ENCODE data around the gene AGO1. TPM values are rescaled to one million over a fixed set of nuclear protein-coding genes. Genes with fewer than 3 reads are reported as not detected.

The AGO1 gene
- total and polyA plus RNA-seq, 9 donors, result 7.0 to 11.9 (median 8.9) TPM

DNA sequence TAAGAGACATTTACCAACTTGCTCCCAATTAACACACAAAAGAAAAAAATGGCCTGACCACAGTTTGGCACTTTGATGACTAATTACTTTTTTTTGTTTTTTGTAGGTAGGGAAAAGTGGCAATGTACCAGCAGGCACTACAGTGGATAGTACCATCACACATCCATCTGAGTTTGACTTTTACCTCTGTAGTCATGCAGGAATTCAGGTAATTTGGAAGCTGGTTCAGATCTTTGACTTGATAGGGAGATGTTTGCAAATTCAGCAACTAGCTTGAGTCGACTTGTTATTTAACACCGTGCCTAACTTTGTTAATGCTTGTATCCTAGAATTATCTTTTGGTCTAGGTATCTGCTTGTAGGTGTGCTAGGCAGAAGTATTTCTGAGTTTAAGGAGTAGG is 33.0 kb upstream of the AGO1 start:
- Histone ChIP-seq H3K4me1 (ENCODE audit: control insufficient read depth, insufficient read depth, low read length) (peaks cover 11% of the 10 kb centered on the region), H3K27me3 (ENCODE audit: control insufficient read depth, insufficient read depth, low read length) (no peaks in the 10 kb centered on the region), H3K9me3 (replicated peaks; ENCODE audit: control insufficient read depth, low read depth, low read length) (no peaks in the 10 kb centered on the region), H3K4me3 (ENCODE audit: low read length) (no peak overlapping the region), H3K27ac (ENCODE audit: low read length) (no peak overlapping the region), H3K36me3 (ENCODE audit: control insufficient read depth, insufficient read depth, low read length) (peaks cover 16% of the 10 kb centered on the region)
- DNase-seq, result no peak
- 100% methylated on average over 1 of the region's 2 CpGs for WGBS (ENCODE audit: insufficient coverage)

GRCh38 chr1:35850716-35851115 is 32.3 kb upstream of the AGO1 start:
- Histone ChIP-seq H3K9me3 (replicated peaks; ENCODE audit: control insufficient read depth, low read depth, low read length) (no peaks in the 10 kb centered on the region), H3K27me3 (ENCODE audit: control insufficient read depth, insufficient read depth, low read length) (no peaks in the 10 kb centered on the region), H3K36me3 (ENCODE audit: control insufficient read depth, insufficient read depth, low read length) (peaks cover 22% of the 10 kb centered on the region), H3K27ac (ENCODE audit: low read length) (no peak overlapping the region), H3K4me3 (ENCODE audit: low read length) (no peak overlapping the region), H3K4me1 (ENCODE audit: control insufficient read depth, insufficient read depth, low read length) (peaks cover 13% of the 10 kb centered on the region)
- DNase-seq, result no peak
- WGBS (ENCODE audit: insufficient coverage), result 80% methylated on average over 1 of the region's 5 CpGs

- 43% methylated on average over 1 of the region's 3 CpGs for WGBS (ENCODE audit: insufficient coverage)
- H3K36me3 ChIP-seq (ENCODE audit: control insufficient read depth, insufficient read depth, low read length), result peaks cover 26% of the 10 kb centered on the region
These were observed 31.7 kb upstream of the AGO1 start for GRCh38 chr1:35851132-35851869.

DNA sequence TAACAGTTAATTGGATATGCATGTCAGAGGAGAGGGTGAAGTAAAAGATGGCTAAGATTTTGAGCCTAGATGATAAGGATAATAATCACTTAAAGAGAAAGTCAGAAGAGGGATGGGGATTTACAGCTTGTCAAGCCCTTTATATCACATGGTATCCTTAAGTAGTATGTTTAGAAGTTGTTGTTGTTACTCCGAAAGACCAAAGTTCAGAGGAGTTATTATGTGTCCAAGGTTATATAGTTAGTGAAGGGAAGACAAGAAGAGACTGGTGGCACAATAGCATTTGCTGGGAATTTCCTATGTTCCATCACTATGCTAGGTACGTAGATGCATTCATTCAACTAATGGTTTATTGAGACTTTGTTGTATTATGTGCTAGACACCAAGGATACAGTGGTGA is 30.8 kb upstream of the AGO1 start:
- Histone ChIP-seq H3K27ac (ENCODE audit: low read length) (peak overlapping the region; percentile 74), H3K9me3 (replicated peaks; ENCODE audit: control insufficient read depth, low read depth, low read length) (no peaks in the 10 kb centered on the region), H3K4me1 (ENCODE audit: control insufficient read depth, insufficient read depth, low read length) (peaks cover 12% of the 10 kb centered on the region), H3K4me3 (ENCODE audit: low read length) (no peak overlapping the region), H3K27me3 (ENCODE audit: control insufficient read depth, insufficient read depth, low read length) (no peaks in the 10 kb centered on the region), H3K36me3 (ENCODE audit: control insufficient read depth, insufficient read depth, low read length) (peaks cover 34% of the 10 kb centered on the region)
- no CpG with 5 or more reads among the region's 2 CpGs for WGBS (ENCODE audit: insufficient coverage)
- no peak for DNase-seq

More at GRCh38 chr1:35851132-35851869, 31.7 kb upstream of the AGO1 start:
- H3K4me3 ChIP-seq (ENCODE audit: low read length), result no peak overlapping the region
- H3K9me3 ChIP-seq (replicated peaks; ENCODE audit: control insufficient read depth, low read depth, low read length), result no peaks in the 10 kb centered on the region
- no peaks in the 10 kb centered on the region for H3K27me3 ChIP-seq (ENCODE audit: control insufficient read depth, insufficient read depth, low read length)
- H3K4me1 ChIP-seq (ENCODE audit: control insufficient read depth, insufficient read depth, low read length), result peaks cover 12% of the 10 kb centered on the region
- DNase-seq, result peak; percentile 97
- H3K27ac ChIP-seq (ENCODE audit: low read length), result peak overlapping the region; percentile 74

GRCh38 chr1:35854989-35855700 is 27.9 kb upstream of the AGO1 start:
- peak; percentile 70 for DNase-seq
- peaks cover 12% of the 10 kb centered on the region for H3K4me1 ChIP-seq (ENCODE audit: control insufficient read depth, insufficient read depth, low read length)
- H3K4me3 ChIP-seq (ENCODE audit: low read length), result no peak overlapping the region
- WGBS (ENCODE audit: insufficient coverage), result 41% methylated on average over 4 of the region's 9 CpGs
- no peaks in the 10 kb centered on the region for H3K27me3 ChIP-seq (ENCODE audit: control insufficient read depth, insufficient read depth, low read length)
- H3K36me3 ChIP-seq (ENCODE audit: control insufficient read depth, insufficient read depth, low read length), result peaks cover 32% of the 10 kb centered on the region
- no peaks in the 10 kb centered on the region for H3K9me3 ChIP-seq (replicated peaks; ENCODE audit: control insufficient read depth, low read depth, low read length)
- H3K27ac ChIP-seq (ENCODE audit: low read length), result no peak overlapping the region

GRCh38 chr1:35856964-35857363 is 26.0 kb upstream of the AGO1 start:
- peaks cover 29% of the 10 kb centered on the region for H3K36me3 ChIP-seq (ENCODE audit: control insufficient read depth, insufficient read depth, low read length)
- H3K27me3 ChIP-seq (ENCODE audit: control insufficient read depth, insufficient read depth, low read length), result no peaks in the 10 kb centered on the region
- WGBS (ENCODE audit: insufficient coverage), result no CpG with 5 or more reads among the region's 1 CpG
- H3K4me1 ChIP-seq (ENCODE audit: control insufficient read depth, insufficient read depth, low read length), result peaks cover 3% of the 10 kb centered on the region
- H3K4me3 ChIP-seq (ENCODE audit: low read length), result no peak overlapping the region
- no peak overlapping the region for H3K27ac ChIP-seq (ENCODE audit: low read length)
- H3K9me3 ChIP-seq (replicated peaks; ENCODE audit: control insufficient read depth, low read depth, low read length), result no peaks in the 10 kb centered on the region
- no peak for DNase-seq

GRCh38 chr1:35857830-35858229 is 25.2 kb upstream of the AGO1 start:
- no peaks in the 10 kb centered on the region for H3K9me3 ChIP-seq (replicated peaks; ENCODE audit: control insufficient read depth, low read depth, low read length)
- no peak overlapping the region for H3K27ac ChIP-seq (ENCODE audit: low read length)
- H3K4me3 ChIP-seq (ENCODE audit: low read length), result no peak overlapping the region
- peaks cover 29% of the 10 kb centered on the region for H3K36me3 ChIP-seq (ENCODE audit: control insufficient read depth, insufficient read depth, low read length)
- H3K4me1 ChIP-seq (ENCODE audit: control insufficient read depth, insufficient read depth, low read length), result peaks cover 3% of the 10 kb centered on the region
- peak; percentile 52 for DNase-seq
- no peaks in the 10 kb centered on the region for H3K27me3 ChIP-seq (ENCODE audit: control insufficient read depth, insufficient read depth, low read length)

- Histone ChIP-seq H3K27me3 (ENCODE audit: control insufficient read depth, insufficient read depth, low read length) (no peaks in the 10 kb centered on the region), H3K36me3 (ENCODE audit: control insufficient read depth, insufficient read depth, low read length) (peaks cover 13% of the 10 kb centered on the region), H3K9me3 (replicated peaks; ENCODE audit: control insufficient read depth, low read depth, low read length) (no peaks in the 10 kb centered on the region), H3K27ac (ENCODE audit: low read length) (no peak overlapping the region), H3K4me1 (ENCODE audit: control insufficient read depth, insufficient read depth, low read length) (peaks cover 1% of the 10 kb centered on the region), H3K4me3 (ENCODE audit: low read length) (no peak overlapping the region)
- WGBS (ENCODE audit: insufficient coverage), result 31% methylated on average over 3 of the region's 3 CpGs
- no peak for DNase-seq
These were observed 22.3 kb upstream of the AGO1 start for GRCh38 chr1:35860696-35861095.

DNA sequence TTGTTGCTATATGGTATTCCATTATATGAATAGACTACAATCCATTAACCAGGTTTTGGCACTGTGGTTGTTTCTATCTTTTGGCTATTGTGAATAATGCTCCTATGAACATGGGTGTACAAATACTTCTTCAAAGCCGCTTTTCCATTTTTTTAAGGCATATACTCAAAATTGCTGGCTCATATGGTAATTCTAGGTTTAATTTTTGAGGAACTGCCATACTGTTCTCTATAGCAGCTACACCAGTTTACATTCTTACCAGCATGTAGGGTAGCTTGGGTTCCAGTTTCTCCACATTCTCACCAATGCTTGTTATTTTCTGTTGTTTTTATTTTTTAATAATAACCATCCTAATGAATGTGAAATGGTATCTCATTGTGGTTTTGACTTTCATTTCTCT is 19.9 kb upstream of the AGO1 start:
- Histone ChIP-seq H3K4me3 (ENCODE audit: low read length) (no peak overlapping the region), H3K36me3 (ENCODE audit: control insufficient read depth, insufficient read depth, low read length) (no peaks in the 10 kb centered on the region), H3K9me3 (replicated peaks; ENCODE audit: control insufficient read depth, low read depth, low read length) (no peaks in the 10 kb centered on the region), H3K27me3 (ENCODE audit: control insufficient read depth, insufficient read depth, low read length) (no peaks in the 10 kb centered on the region), H3K4me1 (ENCODE audit: control insufficient read depth, insufficient read depth, low read length) (no peaks in the 10 kb centered on the region), H3K27ac (ENCODE audit: low read length) (no peak overlapping the region)
- no peak for DNase-seq
- WGBS (ENCODE audit: insufficient coverage), result no CpG with 5 or more reads among the region's 1 CpG

DNA sequence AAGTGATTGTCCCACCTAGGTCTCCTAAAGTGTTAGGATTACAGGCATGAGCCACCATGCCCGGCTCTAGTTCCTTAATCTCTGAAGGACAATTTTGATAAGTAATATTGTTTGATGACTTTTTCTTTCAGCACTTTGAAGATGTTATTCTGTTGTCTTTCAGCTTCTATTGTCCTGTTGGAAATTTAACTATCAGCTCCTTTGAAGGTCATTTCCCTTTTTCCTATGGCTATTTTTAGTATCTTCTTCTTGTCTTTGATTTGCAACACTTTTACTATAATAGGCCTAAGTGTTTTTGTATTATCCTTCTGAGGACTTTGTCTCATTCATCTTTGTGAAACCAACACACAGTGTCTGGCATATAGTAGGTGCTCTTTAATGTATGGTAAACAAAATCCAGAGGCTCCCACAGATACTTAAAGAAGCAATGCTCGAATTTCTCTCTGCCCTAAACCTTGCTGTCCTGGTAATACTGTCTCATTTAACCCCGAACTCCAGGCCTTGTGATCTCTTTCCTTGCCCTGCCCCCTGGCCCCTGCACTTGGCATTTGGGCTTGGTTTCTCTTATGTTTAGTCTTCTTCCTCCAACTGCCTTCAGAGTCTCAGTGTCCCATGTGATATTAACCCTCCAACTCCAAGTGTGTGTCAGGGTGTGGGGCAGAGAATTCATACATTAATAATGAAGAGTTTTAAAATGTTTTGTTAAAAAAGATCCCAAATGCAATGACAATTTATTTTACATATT is 19.0 kb upstream of the AGO1 start:
- no peaks in the 10 kb centered on the region for H3K36me3 ChIP-seq (ENCODE audit: control insufficient read depth, insufficient read depth, low read length)
- WGBS (ENCODE audit: insufficient coverage), result 40% methylated on average over 1 of the region's 3 CpGs
- H3K4me3 ChIP-seq (ENCODE audit: low read length), result no peak overlapping the region
- H3K9me3 ChIP-seq (replicated peaks; ENCODE audit: control insufficient read depth, low read depth, low read length), result no peaks in the 10 kb centered on the region
- H3K4me1 ChIP-seq (ENCODE audit: control insufficient read depth, insufficient read depth, low read length), result no peaks in the 10 kb centered on the region
- no peaks in the 10 kb centered on the region for H3K27me3 ChIP-seq (ENCODE audit: control insufficient read depth, insufficient read depth, low read length)
- H3K27ac ChIP-seq (ENCODE audit: low read length), result no peak overlapping the region
- no peak for DNase-seq

Measured in muscle of leg (tissue), 11 donors.